ENCODE data around the gene PSMB2.
A peak's percentile ranks its signal among the peaks of the same experiment; 100 is the strongest.

The PSMB2 gene

GRCh38 chr1:35557611-35558373 lies 83.5 kb downstream of the PSMB2 start, which contains the start of gene NCDN:
Gene NCDN, plus strand, starts transcription at chr1:35557799. Its CDS starts 392 bp downstream, at chr1:35558191.
- peak; percentile 95 for DNase-seq (ENCODE audit: low spot score)

GRCh38 chr1:35557118-35557610 lies 84.2 kb downstream of the PSMB2 start, which contains the start of gene KIAA0319L:
Gene KIAA0319L, minus strand, starts transcription at chr1:35557403. Its CDS starts 2,912 bp downstream, at chr1:35554491.
- DNase-seq (ENCODE audit: low spot score), result peak; percentile 87

GRCh38 chr1:35556484-35557117 lies 84.7 kb downstream of the PSMB2 start:
- no peak for DNase-seq (ENCODE audit: low spot score)

- no peak for DNase-seq (ENCODE audit: low spot score)
Observed at GRCh38 chr1:35555601-35556477, 85.5 kb downstream of the PSMB2 start.

- DNase-seq (ENCODE audit: low spot score), result no peak
Observed at GRCh38 chr1:35555212-35555584, 86.1 kb downstream of the PSMB2 start.

- DNase-seq (ENCODE audit: low spot score), result no peak
Observed at GRCh38 chr1:35554266-35555211, 86.8 kb downstream of the PSMB2 start.

- DNase-seq (ENCODE audit: low spot score), result no peak
Observed at GRCh38 chr1:35553851-35554250, 87.5 kb downstream of the PSMB2 start.
